H1 (cell line): ENCODE measurements around the gene ITGB7. TPM values are rescaled to one million over a fixed set of nuclear protein-coding genes. Genes with fewer than 3 reads are reported as not detected.

Experiments used
- CTCF ChIA-PET: fragments of 300-600 bp; sonication (Branson Sonifier 250); formaldehyde crosslinking; loops from one replicate; lab custom pipeline; 2021; ENCODE audit not compliant: partially characterized antibody; lab: Charles Lee
- POLR2A ChIA-PET: fragments of 300-600 bp; sonication (Branson Sonifier 250); formaldehyde crosslinking; loops from one replicate; lab custom pipeline; 2021; ENCODE audit warnings: inconsistent platforms; ENCODE audit not compliant: partially characterized antibody; lab: Charles Lee
- DNase-seq, 2 experiments: peaks; one replicate each; pipeline versions ENCODE4 v3.0.0 to v3.0.0-alpha.2; 2010 to 2022; ENCODE audit warnings: low spot score in 2 of 2, low read depth in 1 of 2, mixed read lengths in 1 of 2
- FAIRE-seq: peaks from 2 replicates; lab custom pipeline; 2011; peaks lifted over from hg19 to GRCh38; lab: Jason Lieb, UNC
- H2AFZ ChIP-seq: 2 replicates; pipeline ENCODE4 v1.8.1; 2012; ENCODE audit warnings: low read length, inconsistent platforms
- H2AK5ac ChIP-seq: 2 replicates; pipeline ENCODE4 v1.6.1; 2013; ENCODE audit warnings: low read depth, low read length
- H2BK120ac ChIP-seq: replicated peaks from 2 replicates; pipeline ENCODE3; 2013; ENCODE audit warnings: low read depth, low read length, inconsistent platforms
- H2BK12ac ChIP-seq: 2 replicates; pipeline ENCODE4 v1.6.1; 2013; ENCODE audit warnings: low read depth, low read length
- H2BK15ac ChIP-seq: 2 replicates; pipeline ENCODE4 v1.6.1; 2013; ENCODE audit warnings: low read length
- H2BK20ac ChIP-seq: 2 replicates; pipeline ENCODE4 v1.6.1; 2013; ENCODE audit warnings: low read length
- H2BK5ac ChIP-seq: 2 replicates; pipeline ENCODE4 v1.6.1; 2013; ENCODE audit warnings: low read depth, low read length
- H3K14ac ChIP-seq: 2 replicates; pipeline ENCODE4 v1.6.1; 2013; ENCODE audit warnings: inconsistent platforms; ENCODE audit not compliant: insufficient read length
- H3K18ac ChIP-seq: 2 replicates; pipeline ENCODE4 v1.6.1; 2013; ENCODE audit warnings: low read length; ENCODE audit errors: extremely low read depth
- H3K23ac ChIP-seq: 2 replicates; pipeline ENCODE4 v1.6.1; 2013; ENCODE audit warnings: inconsistent platforms; ENCODE audit not compliant: insufficient read length
- H3K23me2 ChIP-seq: 2 replicates; pipeline ENCODE4 v1.6.1; 2013; ENCODE audit warnings: low read depth, low read length
- H3K27ac ChIP-seq: 2 replicates; pipeline ENCODE4 v1.6.1; 2011; ENCODE audit warnings: low read depth, low read length, inconsistent platforms
- H3K27me3 ChIP-seq, 4 experiments: replicated peaks in 1 of 4; 1 replicate in 1 of 4; 2 replicates in 3 of 4; pipeline versions ENCODE4 v1.6.1 to v1.8.1; 2011 to 2013; ENCODE audit warnings: low read length in 3 of 4, mild to moderate bottlenecking in 3 of 4, inconsistent platforms in 2 of 4, mixed read lengths in 2 of 4, moderate library complexity in 1 of 4; ENCODE audit not compliant: control insufficient read depth in 3 of 4, insufficient read depth in 3 of 4; ENCODE audit errors: extremely low read depth in 1 of 4
- H3K36me3 ChIP-seq, 4 experiments: 2 replicates each; pipeline versions ENCODE4 v1.6.1 to v1.8.1; 2011 to 2013; ENCODE audit warnings: mild to moderate bottlenecking in 4 of 4, low read length in 3 of 4, moderate library complexity in 2 of 4, control low read depth in 1 of 4, inconsistent platforms in 1 of 4; ENCODE audit not compliant: insufficient read depth in 4 of 4, control insufficient read depth in 2 of 4
- H3K4ac ChIP-seq: replicated peaks from 2 replicates; pipeline ENCODE3; 2013; ENCODE audit warnings: low read length, low read depth, mixed read lengths, inconsistent platforms; ENCODE audit not compliant: insufficient read length
- H3K4me1 ChIP-seq, 4 experiments: replicated peaks in 1 of 4; 1 replicate in 1 of 4; 2 replicates in 3 of 4; pipeline versions ENCODE4 v1.6.1 to v1.8.1; 2011 to 2013; ENCODE audit warnings: low read length in 3 of 4, inconsistent platforms in 2 of 4, mixed read lengths in 1 of 4; ENCODE audit not compliant: insufficient read depth in 4 of 4, control insufficient read depth in 3 of 4
- H3K4me2 ChIP-seq, 2 experiments: 2 replicates each; pipeline versions ENCODE4 v1.6.1 to v1.8.1; 2011 to 2013; ENCODE audit warnings: low read depth in 2 of 2, low read length in 2 of 2, control low read depth in 1 of 2, inconsistent platforms in 1 of 2, mild to moderate bottlenecking in 1 of 2; ENCODE audit not compliant: insufficient read depth in 1 of 2
- H3K4me3 ChIP-seq, 4 experiments: fragments of 200-600, 300-600 bp in 1 of 4; sonication (generic), shearing (Covaris generic), sonication (Bioruptor Twin) in 1 of 4; 2 replicates each; pipeline versions ENCODE4 v1.5.1 to v1.8.1; 2011 to 2016; ENCODE audit warnings: low read length in 4 of 4, low read depth in 3 of 4, control low read depth in 2 of 4, inconsistent platforms in 2 of 4, mild to moderate bottlenecking in 2 of 4, mixed read lengths in 1 of 4, moderate library complexity in 1 of 4; ENCODE audit not compliant: insufficient read depth in 2 of 4; ENCODE audit errors: extremely low read depth in 1 of 4
- H3K56ac ChIP-seq: replicated peaks from 2 replicates; pipeline ENCODE3; 2013; ENCODE audit warnings: low read depth, mild to moderate bottlenecking, mixed read lengths, low read length, inconsistent platforms; ENCODE audit not compliant: insufficient read length
- H3K79me1 ChIP-seq: 2 replicates; pipeline ENCODE4 v1.6.1; 2013; ENCODE audit warnings: low read depth, low read length, control low read depth
- H3K79me2 ChIP-seq, 2 experiments: 2 replicates each; pipeline versions ENCODE4 v1.6.1 to v1.8.1; 2012 to 2013; ENCODE audit warnings: low read length in 2 of 2, mild to moderate bottlenecking in 2 of 2, inconsistent platforms in 1 of 2; ENCODE audit not compliant: insufficient read depth in 2 of 2, control insufficient read depth in 1 of 2
- H3K9ac ChIP-seq, 4 experiments: replicated peaks in 1 of 4; 1 replicate in 1 of 4; 2 replicates in 3 of 4; pipeline versions ENCODE4 v1.6.1 to v1.8.1; 2011 to 2013; ENCODE audit warnings: low read depth in 3 of 4, low read length in 3 of 4, control low read depth in 2 of 4, mild to moderate bottlenecking in 2 of 4, moderate library complexity in 2 of 4, inconsistent platforms in 1 of 4; ENCODE audit errors: extremely low read depth in 1 of 4
- H3K9me3 ChIP-seq, 2 experiments: 2 replicates each; pipeline versions ENCODE4 v1.6.1 to v1.8.1; 2012 to 2013; ENCODE audit warnings: mild to moderate bottlenecking in 2 of 2, moderate library complexity in 2 of 2, control low read depth in 1 of 2, inconsistent platforms in 1 of 2, low read depth in 1 of 2, low read length in 1 of 2, mixed read lengths in 1 of 2; ENCODE audit not compliant: insufficient read depth in 2 of 2
- H4K20me1 ChIP-seq, 2 experiments: replicated peaks in 1 of 2; 2 replicates each; pipeline versions ENCODE3 to v1.8.1; 2011 to 2013; ENCODE audit warnings: inconsistent platforms in 2 of 2, low read length in 2 of 2, mild to moderate bottlenecking in 1 of 2; ENCODE audit not compliant: insufficient read depth in 2 of 2, control insufficient read depth in 1 of 2
- H4K5ac ChIP-seq: 2 replicates; pipeline ENCODE4 v1.6.1; 2013; ENCODE audit warnings: low read length, low read depth, mixed read lengths, inconsistent platforms; ENCODE audit not compliant: insufficient read length
- H4K8ac ChIP-seq: 2 replicates; pipeline ENCODE4 v1.8.0; 2013; ENCODE audit warnings: mild to moderate bottlenecking, moderate library complexity, low read length, inconsistent platforms; ENCODE audit not compliant: insufficient read depth; ENCODE audit errors: extremely low read depth
- H4K91ac ChIP-seq: replicated peaks from 2 replicates; pipeline ENCODE3; 2013; ENCODE audit warnings: low read length, mixed read lengths, inconsistent platforms; ENCODE audit not compliant: insufficient read length
- CTBP2 ChIP-seq: IDR thresholded peaks from 2 replicates; pipeline ENCODE4 v1.7.0; 2011; ENCODE audit warnings: borderline replicate concordance, mild to moderate bottlenecking, moderate library complexity, mixed read lengths, low read length; ENCODE audit not compliant: insufficient read depth, insufficient read length
- EZH2 ChIP-seq: fragments of 200-600 bp; sonication (generic); IDR thresholded peaks from 2 replicates; pipeline ENCODE4 v1.7.1; 2012; ENCODE audit warnings: low read depth, mild to moderate bottlenecking, moderate library complexity, low read length, inconsistent platforms; ENCODE audit not compliant: severe bottlenecking
- JUN ChIP-seq: IDR thresholded peaks from 2 replicates; pipeline ENCODE4 v1.6.1; 2011; ENCODE audit warnings: low read depth, mild to moderate bottlenecking, improper control_type of control experiment, low read length
- NRF1 ChIP-seq: IDR thresholded peaks from 2 replicates; pipeline ENCODE4 v1.6.1; 2011; ENCODE audit warnings: mild to moderate bottlenecking, low read depth, low read length, improper control_type of control experiment
- RFX5 ChIP-seq: IDR thresholded peaks from 2 replicates; pipeline ENCODE4 v1.6.1; 2011; ENCODE audit warnings: low read depth, low read length, improper control_type of control experiment, borderline replicate concordance
- RXRA ChIP-seq: IDR thresholded peaks from 2 replicates; pipeline ENCODE4 v1.6.1; 2011; ENCODE audit warnings: low read depth, mild to moderate bottlenecking, low read length, moderate library complexity; ENCODE audit not compliant: insufficient read depth
- SP1 ChIP-seq: IDR thresholded peaks from 2 replicates; pipeline ENCODE4 v1.6.1; 2011; ENCODE audit warnings: low read depth, low read length
- TCF12 ChIP-seq: IDR thresholded peaks from 2 replicates; pipeline ENCODE4 v1.6.1; 2011; ENCODE audit warnings: low read depth, mild to moderate bottlenecking, low read length
- WGBS, 2 experiments: shearing (Covaris generic) in 1 of 2; methylation state at CpG; one replicate each; pipeline versions ENCODE4 v1.1.6 to v1.1.7; 2013 to 2015; ENCODE audit warnings: low lambda C conversion rate in 2 of 2, mixed read lengths in 2 of 2, inconsistent platforms in 1 of 2, low coverage in 1 of 2, missing lambda C conversion rate in 1 of 2; ENCODE audit not compliant: insufficient replicate concordance in 2 of 2, insufficient coverage in 1 of 2, insufficient read length in 1 of 2; ENCODE audit errors: extremely low coverage in 1 of 2, missing lambda C conversion rate in 1 of 2; 5-methylcytosine and 5-hydroxymethylcytosine counted together
- polyA plus RNA-seq, 7 experiments: library from polyadenylated mRNA; depleted of rRNA in 3 of 7; stranded (reverse) in 5 of 7; unstranded in 2 of 7; fragments of >200 nt in 5 of 7; fragments of 200-250 nt in 2 of 7; gene quantifications; 1 replicate in 5 of 7; 2 replicates in 1 of 7; 4 replicates in 1 of 7; pipeline versions ENCODE4 v1.2.1 to v1.2.3, GENCODE V29; 2011 to 2013; ENCODE audit warnings: missing spikeins in 2 of 7, mixed read lengths in 2 of 7
- total RNA-seq: library from RNA; stranded (reverse); fragmentation: NEBNext Ultra II Directional; extraction: Animal tissue kit (Norgen Biotek cat#: 25700); gene quantifications from 2 replicates; pipeline ENCODE4 v1.2.1, GENCODE V29; 2021

The ITGB7 gene
- total and polyA plus RNA-seq, 2 of the 8 experiments (the other 6 are each of a cell fraction or from before 2014, with no cell fraction given) = 0.35 to 0.54 TPM

- Histone ChIP-seq H2AK5ac (peak overlapping the region; percentile 94; the same call in 1 of the 2 replicates), H3K23me2 (peaks cover 8% of the 10 kb centered on the region), H3K56ac (no peak overlapping the region), H4K8ac (no peak overlapping the region), H3K9ac (no peak overlapping the region), H3K9me3 (no peaks in the 10 kb centered on the region), H2BK12ac (peak overlapping the region; percentile 99; the same call in 1 of the 2 replicates), H3K18ac (0 out of 2 replicates have a peak overlapping the region, but pooled peaks have one; percentile 13), H3K36me3 (no peaks in the 10 kb centered on the region; a peak in 1 of 8 replicates), H4K20me1 (no peaks in the 10 kb centered on the region), H3K79me2 (peaks cover 0 to 7% of the 10 kb centered on the region in 2 experiments; a peak in 1 of 4 replicates), H2AFZ (no peak overlapping the region), H2BK20ac (no peak overlapping the region; the same call in 1 of the 2 replicates), H3K14ac (no peak overlapping the region), H3K4me2 (peak overlapping the region in 1 of 2 experiments; percentile 100; a peak in 2 of 4 replicates), H4K91ac (no peak overlapping the region), H3K4me1 (peaks cover 35 to 59% (median 41%) of the 10 kb centered on the region in 4 experiments), H2BK5ac (peak overlapping the region; percentile 91), H3K27me3 (no peaks in the 10 kb centered on the region), H4K5ac (no peak overlapping the region), H2BK15ac (0 out of 2 replicates have a peak overlapping the region, but pooled peaks have one; percentile 46), H2BK120ac (no peak overlapping the region), H3K4ac (no peak overlapping the region), H3K79me1 (no peaks in the 10 kb centered on the region), H3K27ac (no peak overlapping the region), H3K23ac (no peak overlapping the region), H3K4me3 (no peak overlapping the region)
- FAIRE-seq (no peak), DNase-seq (no peak)
- WGBS, 2 experiments = 87% methylated on average over 9 of the region's 10 CpGs; no CpG with 5 or more reads in 1 of the 2 experiments
- ChIA-PET CTCF (interaction anchor here (0.7 to 21.6 kb wide), 13 partner anchors 10 to 50 kb away, joined by 3 to 654 read pairs (median 5); partner anchors contain the start of gene ESPL1), POLR2A (interaction anchor here (0.9 to 13.6 kb wide), 6 partner anchors 3 to 65 kb away, joined by 3 to 151 read pairs (median 5); partner anchors contain the start of gene RARG)
- TF ChIP-seq EZH2 (no peak), CTBP2 (no peak), SP1 (no peak), JUN (no peak), NRF1 (no peak), RXRA (no peak), TCF12 (no peak), RFX5 (no peak)
These were observed 18.8 kb upstream of the ITGB7 start for GRCh38 chr12:53225635-53226424.
